A549 (cell line): ENCODE measurements around the gene TMEM185A.
"Not testable (repeated sequence)": the region's sequence is repeated elsewhere in the genome, so short reads cannot be mapped to it uniquely, and the experiment has no call there.

ENCODE experiments used
- E2F6 ChIP-seq: IDR thresholded peaks from 2 replicates; pipeline ENCODE4 v1.6.1; 2012; ENCODE audit warnings: low read depth, borderline replicate concordance
- EP300 ChIP-seq, 2 experiments: fragments of >200 bp; sonication (Bioruptor Twin); formaldehyde crosslinking; IDR thresholded peaks; 2 replicates in 1 of 2; 3 replicates in 1 of 2; pipeline ENCODE4 v1.6.1; 2016 to 2017
- ESRRA ChIP-seq: fragments of 150-350 bp; IDR thresholded peaks from 2 replicates; pipeline ENCODE4 v1.6.1; 2014; ENCODE audit warnings: mild to moderate bottlenecking, low read length, borderline replicate concordance
- KDM1A ChIP-seq: fragments of 200-600 bp; sonication (generic); IDR thresholded peaks from 2 replicates; pipeline ENCODE4 v1.6.1; 2016; ENCODE audit warnings: low read depth, mild to moderate bottlenecking
- MAX ChIP-seq: IDR thresholded peaks from 2 replicates; pipeline ENCODE4 v1.6.1; 2012
- MAZ ChIP-seq: fragments of 150-350 bp; IDR thresholded peaks from 2 replicates; pipeline ENCODE4 v1.6.1; 2014; ENCODE audit warnings: antibody characterized with exemption, low read depth, low read length, borderline replicate concordance
- MYC ChIP-seq: IDR thresholded peaks from 2 replicates; pipeline ENCODE4 v1.6.1; 2012; ENCODE audit warnings: mild to moderate bottlenecking, inconsistent platforms, low read length, improper control_type of control experiment, borderline replicate concordance
- PHF8 ChIP-seq: fragments of 200-600 bp; sonication (generic); IDR thresholded peaks from 2 replicates; pipeline ENCODE4 v1.6.1; 2016; ENCODE audit warnings: low read depth, mild to moderate bottlenecking, antibody characterized with exemption, moderate library complexity, borderline replicate concordance
- TF ChIP-seq, protein P1 (sequence below): fragments of >200 bp; sonication (Bioruptor Twin); formaldehyde crosslinking; IDR thresholded peaks from 3 replicates; pipeline ENCODE4 v1.5.1; 2016
- TF ChIP-seq, protein P2 (sequence below): fragments of 200-600 bp; sonication (generic); IDR thresholded peaks from 2 replicates; pipeline ENCODE4 v1.6.1; 2016; ENCODE audit warnings: antibody characterized with exemption, mild to moderate bottlenecking, moderate library complexity

DNA sequence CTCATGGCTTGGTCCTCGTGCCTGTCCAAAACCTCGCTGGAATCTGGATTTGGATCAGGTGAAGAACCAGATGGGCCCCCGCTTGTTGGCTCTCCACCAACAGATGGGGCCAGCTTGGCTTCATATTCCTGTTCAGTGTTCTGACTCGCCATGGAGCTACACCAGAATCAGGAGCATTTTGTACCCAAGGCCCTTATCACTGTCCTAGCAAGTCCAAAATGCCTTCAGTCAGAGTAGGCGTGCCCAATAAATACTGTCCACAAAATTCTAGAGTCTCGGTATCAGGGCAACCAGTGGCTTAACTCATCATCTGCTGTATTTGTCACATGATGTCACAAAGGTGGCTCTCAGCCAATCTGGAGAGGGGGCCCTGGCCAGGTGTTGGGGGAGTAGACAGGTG lies 81.9 kb downstream of the TMEM185A start, which contains the start of gene HSFX3:
- TF ChIP-seq MAX; MYC; KDM1A; MAZ; EP300 (IDR thresholded peaks at IDR 0.05); E2F6; ESRRA; PHF8: not testable (repeated sequence)
- TF ChIP-seq, protein P1, sequence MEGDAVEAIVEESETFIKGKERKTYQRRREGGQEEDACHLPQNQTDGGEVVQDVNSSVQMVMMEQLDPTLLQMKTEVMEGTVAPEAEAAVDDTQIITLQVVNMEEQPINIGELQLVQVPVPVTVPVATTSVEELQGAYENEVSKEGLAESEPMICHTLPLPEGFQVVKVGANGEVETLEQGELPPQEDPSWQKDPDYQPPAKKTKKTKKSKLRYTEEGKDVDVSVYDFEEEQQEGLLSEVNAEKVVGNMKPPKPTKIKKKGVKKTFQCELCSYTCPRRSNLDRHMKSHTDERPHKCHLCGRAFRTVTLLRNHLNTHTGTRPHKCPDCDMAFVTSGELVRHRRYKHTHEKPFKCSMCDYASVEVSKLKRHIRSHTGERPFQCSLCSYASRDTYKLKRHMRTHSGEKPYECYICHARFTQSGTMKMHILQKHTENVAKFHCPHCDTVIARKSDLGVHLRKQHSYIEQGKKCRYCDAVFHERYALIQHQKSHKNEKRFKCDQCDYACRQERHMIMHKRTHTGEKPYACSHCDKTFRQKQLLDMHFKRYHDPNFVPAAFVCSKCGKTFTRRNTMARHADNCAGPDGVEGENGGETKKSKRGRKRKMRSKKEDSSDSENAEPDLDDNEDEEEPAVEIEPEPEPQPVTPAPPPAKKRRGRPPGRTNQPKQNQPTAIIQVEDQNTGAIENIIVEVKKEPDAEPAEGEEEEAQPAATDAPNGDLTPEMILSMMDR: not testable (repeated sequence)
- TF ChIP-seq, protein P2, sequence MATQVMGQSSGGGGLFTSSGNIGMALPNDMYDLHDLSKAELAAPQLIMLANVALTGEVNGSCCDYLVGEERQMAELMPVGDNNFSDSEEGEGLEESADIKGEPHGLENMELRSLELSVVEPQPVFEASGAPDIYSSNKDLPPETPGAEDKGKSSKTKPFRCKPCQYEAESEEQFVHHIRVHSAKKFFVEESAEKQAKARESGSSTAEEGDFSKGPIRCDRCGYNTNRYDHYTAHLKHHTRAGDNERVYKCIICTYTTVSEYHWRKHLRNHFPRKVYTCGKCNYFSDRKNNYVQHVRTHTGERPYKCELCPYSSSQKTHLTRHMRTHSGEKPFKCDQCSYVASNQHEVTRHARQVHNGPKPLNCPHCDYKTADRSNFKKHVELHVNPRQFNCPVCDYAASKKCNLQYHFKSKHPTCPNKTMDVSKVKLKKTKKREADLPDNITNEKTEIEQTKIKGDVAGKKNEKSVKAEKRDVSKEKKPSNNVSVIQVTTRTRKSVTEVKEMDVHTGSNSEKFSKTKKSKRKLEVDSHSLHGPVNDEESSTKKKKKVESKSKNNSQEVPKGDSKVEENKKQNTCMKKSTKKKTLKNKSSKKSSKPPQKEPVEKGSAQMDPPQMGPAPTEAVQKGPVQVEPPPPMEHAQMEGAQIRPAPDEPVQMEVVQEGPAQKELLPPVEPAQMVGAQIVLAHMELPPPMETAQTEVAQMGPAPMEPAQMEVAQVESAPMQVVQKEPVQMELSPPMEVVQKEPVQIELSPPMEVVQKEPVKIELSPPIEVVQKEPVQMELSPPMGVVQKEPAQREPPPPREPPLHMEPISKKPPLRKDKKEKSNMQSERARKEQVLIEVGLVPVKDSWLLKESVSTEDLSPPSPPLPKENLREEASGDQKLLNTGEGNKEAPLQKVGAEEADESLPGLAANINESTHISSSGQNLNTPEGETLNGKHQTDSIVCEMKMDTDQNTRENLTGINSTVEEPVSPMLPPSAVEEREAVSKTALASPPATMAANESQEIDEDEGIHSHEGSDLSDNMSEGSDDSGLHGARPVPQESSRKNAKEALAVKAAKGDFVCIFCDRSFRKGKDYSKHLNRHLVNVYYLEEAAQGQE: not testable (repeated sequence)
